WTC11 (cell line): ENCODE results near the gene MTMR10. TPM values are rescaled to one million over a fixed set of nuclear protein-coding genes. Genes with fewer than 3 reads are reported as not detected.

ENCODE experiments used
- ATAC-seq: fragments of 200-7000 bp; cut with Tn5 transposase; 2 replicates; pipeline ENCODE4 v1.10.0; 2021; ENCODE audit warnings: mild to moderate bottlenecking, moderate library complexity
- CTCF ChIA-PET: fragments of 300-600 bp; sonication (Branson Sonifier 250); formaldehyde crosslinking; loops from one replicate; lab custom pipeline; 2021; ENCODE audit warnings: antibody characterized with exemption; lab: Charles Lee
- POLR2A ChIA-PET: fragments of 350-600 bp; sonication (Branson Sonifier 250); formaldehyde crosslinking; loops from one replicate; lab custom pipeline; 2021; ENCODE audit warnings: antibody characterized with exemption; lab: Charles Lee
- DNase-seq: peaks from one replicate; pipeline ENCODE4 v3.0.0; 2021; ENCODE audit warnings: low spot score
- H3K27ac Mint-ChIP-seq: 2 replicates; pipeline ENCODE4 v1.8.0; 2021; ENCODE audit warnings: mixed read lengths
- H3K27me3 Mint-ChIP-seq: 2 replicates; pipeline ENCODE4 v1.8.0; 2021; ENCODE audit warnings: low read depth, mild to moderate bottlenecking, moderate library complexity, mixed read lengths
- H3K36me3 Mint-ChIP-seq: 2 replicates; pipeline ENCODE4 v1.8.0; 2021; ENCODE audit warnings: mixed read lengths
- H3K4me1 Mint-ChIP-seq: 2 replicates; pipeline ENCODE4 v1.8.0; 2022; ENCODE audit warnings: mixed read lengths
- H3K4me3 Mint-ChIP-seq: 2 replicates; pipeline ENCODE4 v1.8.0; 2021; ENCODE audit warnings: mild to moderate bottlenecking, moderate library complexity, mixed read lengths
- H3K9me3 Mint-ChIP-seq: 2 replicates; pipeline ENCODE4 v1.8.0; 2021; ENCODE audit warnings: mixed read lengths
- ATF1 ChIP-seq: sonication (generic); formaldehyde crosslinking; IDR thresholded peaks from 2 replicates; pipeline ENCODE4 v1.8.1; 2023; ENCODE audit warnings: mild to moderate bottlenecking, moderate library complexity, missing genetic modification reagents
- FOXJ3 ChIP-seq: sonication (generic); formaldehyde crosslinking; IDR thresholded peaks from 2 replicates; pipeline ENCODE4 v1.9.0; 2021; ENCODE audit warnings: missing genetic modification reagents, mild to moderate bottlenecking, borderline replicate concordance
- FOXK1 ChIP-seq: sonication (generic); formaldehyde crosslinking; IDR thresholded peaks from 2 replicates; pipeline ENCODE4 v1.8.0; 2022; ENCODE audit warnings: mild to moderate bottlenecking, moderate library complexity, missing genetic modification reagents
- JAZF1 ChIP-seq: fragments of 250-450 bp; sonication (Bioruptor Pico); IDR thresholded peaks from 2 replicates; pipeline ENCODE4 v1.9.0; 2021; ENCODE audit warnings: moderate library complexity, mild to moderate bottlenecking, inconsistent platforms
- MYBL2 ChIP-seq: sonication (generic); formaldehyde crosslinking; IDR thresholded peaks from 2 replicates; pipeline ENCODE4 v1.8.1; 2023; ENCODE audit warnings: mild to moderate bottlenecking, moderate library complexity, missing genetic modification reagents
- NFATC4 ChIP-seq: fragments of 250-450 bp; sonication (Bioruptor Pico); IDR thresholded peaks from 2 replicates; pipeline ENCODE4 v1.9.0; 2021; ENCODE audit warnings: mild to moderate bottlenecking
- NFE2L1 ChIP-seq: sonication (generic); formaldehyde crosslinking; IDR thresholded peaks from 2 replicates; pipeline ENCODE4 v1.8.1; 2023; ENCODE audit warnings: missing genetic modification reagents
- SOX15 ChIP-seq: fragments of 250-450 bp; sonication (Bioruptor Pico); IDR thresholded peaks from 2 replicates; pipeline ENCODE4 v1.9.0; 2021; ENCODE audit warnings: mild to moderate bottlenecking
- ZNF138 ChIP-seq: sonication (generic); formaldehyde crosslinking; conservative IDR thresholded peaks from 2 replicates; pipeline ENCODE4 v1.8.1; 2022; ENCODE audit warnings: mild to moderate bottlenecking, moderate library complexity, missing genetic modification reagents
- ZNF263 ChIP-seq: sonication (generic); formaldehyde crosslinking; IDR thresholded peaks from 2 replicates; pipeline ENCODE4 v1.8.1; 2022; ENCODE audit warnings: low read depth, mild to moderate bottlenecking, moderate library complexity, missing genetic modification reagents
- ZNF423 ChIP-seq: fragments of 250-450 bp; sonication (Bioruptor Pico); IDR thresholded peaks from 2 replicates; pipeline ENCODE4 v2.1.2; 2022; ENCODE audit warnings: mild to moderate bottlenecking, moderate library complexity
- total RNA-seq: library from RNA; stranded (reverse); gene quantifications from 3 replicates; pipeline ENCODE4 v1.2.3, GENCODE V29; 2021
- TF ChIP-seq, protein P1 (sequence below): sonication (generic); formaldehyde crosslinking; IDR thresholded peaks from 2 replicates; pipeline ENCODE4 v1.8.1; 2023; ENCODE audit warnings: mild to moderate bottlenecking, missing genetic modification reagents
- TF ChIP-seq, protein P2 (sequence below): sonication (generic); formaldehyde crosslinking; conservative IDR thresholded peaks from 2 replicates; pipeline ENCODE4 v1.8.1; 2022; ENCODE audit warnings: mild to moderate bottlenecking, missing genetic modification reagents
- TF ChIP-seq, protein P3 (sequence below): sonication (generic); formaldehyde crosslinking; IDR thresholded peaks from 2 replicates; pipeline ENCODE4 v1.8.1; 2022; ENCODE audit warnings: missing genetic modification reagents, borderline replicate concordance
- TF ChIP-seq, protein P4 (sequence below): sonication (generic); formaldehyde crosslinking; IDR thresholded peaks from 2 replicates; pipeline ENCODE4 v1.8.0; 2022; ENCODE audit warnings: mild to moderate bottlenecking, missing genetic modification reagents
- TF ChIP-seq, protein P5 (sequence below): sonication (generic); formaldehyde crosslinking; IDR thresholded peaks from 2 replicates; pipeline ENCODE4 v1.8.0; 2023; ENCODE audit warnings: mild to moderate bottlenecking, missing genetic modification reagents

MTMR10 gene
- total RNA-seq, 1 experiment from 2014 or later = 15.9 TPM

DNA sequence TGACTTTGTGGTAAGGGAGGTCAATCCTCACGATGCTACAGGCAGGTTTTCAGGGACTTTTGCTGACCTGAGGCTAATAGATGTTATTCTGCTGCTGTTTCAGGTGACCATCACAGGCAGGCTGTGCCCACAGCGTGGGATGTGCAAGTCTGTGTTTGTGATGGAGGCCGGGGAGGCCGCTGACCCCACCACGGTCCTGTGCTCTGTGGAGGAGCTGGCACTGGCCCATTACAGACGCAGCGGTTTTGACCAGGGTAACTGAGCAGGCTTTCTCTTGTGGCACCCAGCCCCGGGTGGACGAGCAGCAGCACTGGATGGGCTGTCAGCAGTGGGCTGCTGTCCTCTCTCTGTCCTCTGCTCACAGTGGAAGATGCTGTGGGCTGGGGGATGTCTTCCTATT lies 65.7 kb downstream of the MTMR10 start (continued):
- TF ChIP-seq, protein P1, sequence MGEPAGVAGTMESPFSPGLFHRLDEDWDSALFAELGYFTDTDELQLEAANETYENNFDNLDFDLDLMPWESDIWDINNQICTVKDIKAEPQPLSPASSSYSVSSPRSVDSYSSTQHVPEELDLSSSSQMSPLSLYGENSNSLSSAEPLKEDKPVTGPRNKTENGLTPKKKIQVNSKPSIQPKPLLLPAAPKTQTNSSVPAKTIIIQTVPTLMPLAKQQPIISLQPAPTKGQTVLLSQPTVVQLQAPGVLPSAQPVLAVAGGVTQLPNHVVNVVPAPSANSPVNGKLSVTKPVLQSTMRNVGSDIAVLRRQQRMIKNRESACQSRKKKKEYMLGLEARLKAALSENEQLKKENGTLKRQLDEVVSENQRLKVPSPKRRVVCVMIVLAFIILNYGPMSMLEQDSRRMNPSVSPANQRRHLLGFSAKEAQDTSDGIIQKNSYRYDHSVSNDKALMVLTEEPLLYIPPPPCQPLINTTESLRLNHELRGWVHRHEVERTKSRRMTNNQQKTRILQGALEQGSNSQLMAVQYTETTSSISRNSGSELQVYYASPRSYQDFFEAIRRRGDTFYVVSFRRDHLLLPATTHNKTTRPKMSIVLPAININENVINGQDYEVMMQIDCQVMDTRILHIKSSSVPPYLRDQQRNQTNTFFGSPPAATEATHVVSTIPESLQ (CRISPR knock-in tag) = no peak
- TF ChIP-seq, protein P2, sequence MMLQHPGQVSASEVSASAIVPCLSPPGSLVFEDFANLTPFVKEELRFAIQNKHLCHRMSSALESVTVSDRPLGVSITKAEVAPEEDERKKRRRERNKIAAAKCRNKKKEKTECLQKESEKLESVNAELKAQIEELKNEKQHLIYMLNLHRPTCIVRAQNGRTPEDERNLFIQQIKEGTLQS = no peak
- TF ChIP-seq FOXK1 = no peak
- no peak for TF ChIP-seq NFE2L1
- no peak for TF ChIP-seq SOX15 (CRISPR knock-in tag)
- no peak for TF ChIP-seq FOXJ3 (CRISPR knock-in tag)
- no peak for TF ChIP-seq ATF1
- no peak for TF ChIP-seq JAZF1 (CRISPR knock-in tag)
- no peak for TF ChIP-seq ZNF263
- TF ChIP-seq ZNF423 (CRISPR knock-in tag) = no peak

DNA sequence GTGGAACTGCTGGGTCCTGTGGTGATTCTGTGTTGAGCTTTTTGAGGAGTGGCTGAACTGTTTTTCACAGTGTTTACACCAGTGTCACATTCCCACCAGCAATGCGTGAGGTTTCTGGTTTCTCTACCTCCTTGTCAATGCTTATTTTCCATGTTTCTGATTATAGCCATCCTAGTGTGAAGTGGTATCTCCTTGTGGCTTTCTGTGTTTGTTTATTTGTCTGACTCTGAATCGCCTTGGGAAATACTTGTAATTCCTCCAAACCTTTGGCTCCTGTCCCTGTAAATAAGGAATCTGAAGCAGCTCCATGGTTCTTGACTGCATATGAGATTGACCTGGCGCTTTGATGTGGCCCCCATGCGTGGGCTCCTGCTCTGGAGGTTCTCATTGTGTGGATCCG lies 67.1 kb downstream of the MTMR10 start:
- ChIA-PET POLR2A (no interaction called here), CTCF (no interaction called here)
- Mint-ChIP-seq H3K36me3 (peaks cover 58% of the 10 kb centered on the region), H3K27ac (no peak overlapping the region), H3K4me1 (peaks cover 37% of the 10 kb centered on the region), H3K4me3 (no peak overlapping the region), H3K27me3 (no peaks in the 10 kb centered on the region), H3K9me3 (no peaks in the 10 kb centered on the region)
- TF ChIP-seq, protein P3, sequence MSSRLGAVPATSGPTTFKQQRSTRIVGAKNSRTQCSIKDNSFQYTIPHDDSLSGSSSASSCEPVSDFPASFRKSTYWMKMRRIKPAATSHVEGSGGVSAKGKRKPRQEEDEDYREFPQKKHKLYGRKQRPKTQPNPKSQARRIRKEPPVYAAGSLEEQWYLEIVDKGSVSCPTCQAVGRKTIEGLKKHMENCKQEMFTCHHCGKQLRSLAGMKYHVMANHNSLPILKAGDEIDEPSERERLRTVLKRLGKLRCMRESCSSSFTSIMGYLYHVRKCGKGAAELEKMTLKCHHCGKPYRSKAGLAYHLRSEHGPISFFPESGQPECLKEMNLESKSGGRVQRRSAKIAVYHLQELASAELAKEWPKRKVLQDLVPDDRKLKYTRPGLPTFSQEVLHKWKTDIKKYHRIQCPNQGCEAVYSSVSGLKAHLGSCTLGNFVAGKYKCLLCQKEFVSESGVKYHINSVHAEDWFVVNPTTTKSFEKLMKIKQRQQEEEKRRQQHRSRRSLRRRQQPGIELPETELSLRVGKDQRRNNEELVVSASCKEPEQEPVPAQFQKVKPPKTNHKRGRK (CRISPR knock-in tag) = no peak
- TF ChIP-seq ATF1 (no peak), ZNF138 (CRISPR knock-in tag) (no peak), NFATC4 (CRISPR knock-in tag) (no peak)
- TF ChIP-seq, protein P4, sequence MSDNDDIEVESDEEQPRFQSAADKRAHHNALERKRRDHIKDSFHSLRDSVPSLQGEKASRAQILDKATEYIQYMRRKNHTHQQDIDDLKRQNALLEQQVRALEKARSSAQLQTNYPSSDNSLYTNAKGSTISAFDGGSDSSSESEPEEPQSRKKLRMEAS = no peak
- DNase-seq = no peak
- no peak for ATAC-seq

DNA sequence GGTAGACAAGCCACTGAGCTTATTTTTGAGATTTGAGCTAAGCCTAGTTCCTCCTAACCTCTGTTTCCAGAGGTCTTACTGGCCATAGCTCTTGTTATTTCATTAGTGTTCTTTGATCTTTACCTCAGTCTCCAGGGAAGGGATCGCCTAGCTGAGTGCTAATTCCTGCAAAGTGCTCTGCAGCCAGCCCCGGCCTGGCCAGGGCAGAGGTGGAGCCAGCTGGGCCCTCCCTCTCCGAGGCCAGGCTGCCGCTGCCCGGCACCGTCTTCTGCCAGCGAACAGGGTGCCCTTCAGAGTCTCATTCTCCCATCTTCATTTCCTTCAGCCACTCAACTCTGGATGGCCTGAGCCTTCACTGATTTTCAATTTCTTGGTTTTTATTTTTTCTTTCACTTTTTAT lies 68.0 kb downstream of the MTMR10 start:
- H3K36me3 Mint-ChIP-seq = peaks cover 58% of the 10 kb centered on the region
- peaks cover 37% of the 10 kb centered on the region for H3K4me1 Mint-ChIP-seq
- ATAC-seq (no peak), DNase-seq (no peak)
- ChIA-PET CTCF (interaction anchor here (1.1 to 2.5 kb wide), 4 partner anchors 19 to 274 kb away, joined by 3 to 17 read pairs (median 4); partner anchors contain the start of gene FAN1), POLR2A (interaction anchor here (0.6 kb wide), 1 partner anchor 19 kb away, joined by 3 read pairs; no protein-coding TSS in a partner anchor)
- TF ChIP-seq MYBL2 (CRISPR knock-in tag) = no peak
- TF ChIP-seq, protein P5, sequence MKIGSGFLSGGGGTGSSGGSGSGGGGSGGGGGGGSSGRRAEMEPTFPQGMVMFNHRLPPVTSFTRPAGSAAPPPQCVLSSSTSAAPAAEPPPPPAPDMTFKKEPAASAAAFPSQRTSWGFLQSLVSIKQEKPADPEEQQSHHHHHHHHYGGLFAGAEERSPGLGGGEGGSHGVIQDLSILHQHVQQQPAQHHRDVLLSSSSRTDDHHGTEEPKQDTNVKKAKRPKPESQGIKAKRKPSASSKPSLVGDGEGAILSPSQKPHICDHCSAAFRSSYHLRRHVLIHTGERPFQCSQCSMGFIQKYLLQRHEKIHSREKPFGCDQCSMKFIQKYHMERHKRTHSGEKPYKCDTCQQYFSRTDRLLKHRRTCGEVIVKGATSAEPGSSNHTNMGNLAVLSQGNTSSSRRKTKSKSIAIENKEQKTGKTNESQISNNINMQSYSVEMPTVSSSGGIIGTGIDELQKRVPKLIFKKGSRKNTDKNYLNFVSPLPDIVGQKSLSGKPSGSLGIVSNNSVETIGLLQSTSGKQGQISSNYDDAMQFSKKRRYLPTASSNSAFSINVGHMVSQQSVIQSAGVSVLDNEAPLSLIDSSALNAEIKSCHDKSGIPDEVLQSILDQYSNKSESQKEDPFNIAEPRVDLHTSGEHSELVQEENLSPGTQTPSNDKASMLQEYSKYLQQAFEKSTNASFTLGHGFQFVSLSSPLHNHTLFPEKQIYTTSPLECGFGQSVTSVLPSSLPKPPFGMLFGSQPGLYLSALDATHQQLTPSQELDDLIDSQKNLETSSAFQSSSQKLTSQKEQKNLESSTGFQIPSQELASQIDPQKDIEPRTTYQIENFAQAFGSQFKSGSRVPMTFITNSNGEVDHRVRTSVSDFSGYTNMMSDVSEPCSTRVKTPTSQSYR (CRISPR knock-in tag) = no peak
- TF ChIP-seq NFATC4 (CRISPR knock-in tag) = no peak
- peak overlapping the region; percentile 97 for H3K27ac Mint-ChIP-seq
- no peaks in the 10 kb centered on the region for H3K9me3 Mint-ChIP-seq
- H3K27me3 Mint-ChIP-seq = no peaks in the 10 kb centered on the region
- no peak overlapping the region for H3K4me3 Mint-ChIP-seq
